SH-SY5Y (cell line): Measurements from ENCODE around the gene ENO2.

Source experiments
- GATA2 ChIP-seq: IDR thresholded peaks from 2 replicates; pipeline ENCODE4 v1.6.1; 2011; ENCODE audit warnings: mild to moderate bottlenecking, low read depth, low read length
- GATA3 ChIP-seq: IDR thresholded peaks from 2 replicates; pipeline ENCODE4 v1.6.1; 2011; ENCODE audit warnings: low read depth, mild to moderate bottlenecking, low read length, moderate library complexity

ENO2 gene

GRCh38 chr12:6937481-6938352, 23.3 kb downstream of the ENO2 start:
- no peak for TF ChIP-seq GATA2
- no peak for TF ChIP-seq GATA3

- TF ChIP-seq GATA3 (no peak), GATA2 (no peak)
Measured at GRCh38 chr12:6938353-6939190, 24.2 kb downstream of the ENO2 start.

GRCh38 chr12:6939191-6939540, 24.8 kb downstream of the ENO2 start:
- TF ChIP-seq GATA2 (no peak), GATA3 (no peak)

DNA sequence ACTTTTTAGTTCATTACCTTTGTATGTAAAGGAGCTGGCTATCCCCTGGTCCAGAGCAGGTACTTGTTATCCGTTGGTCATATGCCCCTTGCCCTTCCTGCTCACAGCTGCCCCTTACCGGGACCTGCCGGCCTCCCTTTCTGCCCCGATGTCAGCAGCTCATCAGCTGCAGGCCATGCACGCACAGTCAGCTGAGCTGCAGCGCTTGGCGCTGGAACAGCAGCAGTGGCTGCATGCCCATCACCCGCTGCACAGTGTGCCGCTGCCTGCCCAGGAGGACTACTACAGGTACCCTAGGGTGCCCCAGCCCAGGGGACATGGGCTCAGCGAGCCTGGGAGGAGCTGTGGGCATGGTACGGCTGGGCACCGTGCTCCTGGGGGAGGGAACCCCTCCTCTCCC, 26.9 kb downstream of the ENO2 start:
- TF ChIP-seq GATA3 (no peak), GATA2 (no peak)

GRCh38 chr12:6941782-6942181, 27.4 kb downstream of the ENO2 start:
- TF ChIP-seq GATA2 (no peak), GATA3 (no peak)

- TF ChIP-seq GATA3 (no peak), GATA2 (no peak)
Measured at GRCh38 chr12:6942331-6942665, 27.9 kb downstream of the ENO2 start.

DNA sequence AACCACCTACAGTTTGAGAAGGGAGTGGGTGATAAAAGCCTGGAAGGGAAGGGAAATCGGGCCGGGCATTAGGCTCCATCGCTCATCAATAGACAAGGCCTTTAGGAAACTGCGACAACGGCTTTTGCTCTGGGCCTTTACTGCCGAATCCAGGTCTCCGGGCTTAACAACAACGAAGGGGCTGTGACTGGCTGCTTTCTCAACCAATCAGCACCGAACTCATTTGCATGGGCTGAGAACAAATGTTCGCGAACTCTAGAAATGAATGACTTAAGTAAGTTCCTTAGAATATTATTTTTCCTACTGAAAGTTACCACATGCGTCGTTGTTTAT, 29.0 kb downstream of the ENO2 start:
- TF ChIP-seq GATA2, result no peak
- TF ChIP-seq GATA3, result no peak

- TF ChIP-seq GATA3 (no peak), GATA2 (peak; percentile 10; the same call in 1 of the 2 replicates)
Measured at GRCh38 chr12:6943722-6944380, 29.5 kb downstream of the ENO2 start, which contains the start of the genes C12orf57 and RNU7-1. Gene C12orf57 (plus strand): TSS chr12:6944022. CDS start chr12:6944122, 100 bp downstream. Gene RNU7-1 (plus strand): TSS chr12:6943816.

GRCh38 chr12:6944381-6945186, 30.2 kb downstream of the ENO2 start:
- TF ChIP-seq GATA3, result no peak
- TF ChIP-seq GATA2, result no peak

GRCh38 chr12:6945613-6946012, 31.2 kb downstream of the ENO2 start:
- TF ChIP-seq GATA2 (no peak), GATA3 (no peak)

DNA sequence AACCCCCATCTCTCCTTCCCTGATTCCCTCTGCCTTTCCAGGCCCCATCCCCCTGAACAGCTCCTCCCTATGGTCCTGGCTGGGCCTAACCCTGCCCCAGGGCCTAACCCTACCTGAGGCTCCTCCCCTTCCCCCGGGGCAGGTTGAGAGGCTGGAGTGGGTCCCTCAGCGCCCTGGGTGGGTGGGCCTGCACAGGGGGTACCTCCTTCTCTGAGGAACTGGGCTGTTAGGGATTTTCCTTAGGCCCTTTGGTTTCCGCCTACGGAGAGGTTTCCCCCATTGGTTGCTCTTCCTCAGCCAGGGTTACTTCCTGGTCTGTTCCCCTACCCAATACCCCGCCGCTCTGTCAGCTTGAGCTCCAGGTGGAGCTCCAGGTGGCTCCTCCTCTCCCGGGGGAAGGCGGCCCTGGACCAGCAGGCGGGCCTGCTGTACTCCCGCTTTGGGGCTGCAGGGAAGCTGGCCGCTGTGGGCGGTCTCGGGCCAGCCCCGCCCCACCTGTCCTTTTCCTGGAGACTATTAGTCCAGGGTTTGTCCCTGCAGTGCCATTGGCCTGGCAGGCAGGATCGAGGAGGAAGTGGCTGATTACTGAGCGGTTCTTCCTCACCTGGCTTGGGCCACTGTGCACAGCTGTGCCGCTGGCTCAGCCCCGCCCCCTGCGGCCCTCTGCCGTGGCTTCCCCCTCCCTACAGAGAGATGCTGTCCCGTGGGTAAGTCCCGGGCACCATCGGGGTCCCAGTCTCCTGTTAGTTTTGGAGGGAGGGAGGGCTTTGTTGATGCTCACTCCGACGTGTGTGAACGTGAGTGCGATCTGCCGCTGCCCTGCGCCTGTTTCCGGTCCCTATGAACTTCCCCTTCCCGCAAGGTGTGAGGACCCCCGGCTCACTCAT, 31.9 kb downstream of the ENO2 start:
- TF ChIP-seq GATA2 (no peak), GATA3 (no peak)

DNA sequence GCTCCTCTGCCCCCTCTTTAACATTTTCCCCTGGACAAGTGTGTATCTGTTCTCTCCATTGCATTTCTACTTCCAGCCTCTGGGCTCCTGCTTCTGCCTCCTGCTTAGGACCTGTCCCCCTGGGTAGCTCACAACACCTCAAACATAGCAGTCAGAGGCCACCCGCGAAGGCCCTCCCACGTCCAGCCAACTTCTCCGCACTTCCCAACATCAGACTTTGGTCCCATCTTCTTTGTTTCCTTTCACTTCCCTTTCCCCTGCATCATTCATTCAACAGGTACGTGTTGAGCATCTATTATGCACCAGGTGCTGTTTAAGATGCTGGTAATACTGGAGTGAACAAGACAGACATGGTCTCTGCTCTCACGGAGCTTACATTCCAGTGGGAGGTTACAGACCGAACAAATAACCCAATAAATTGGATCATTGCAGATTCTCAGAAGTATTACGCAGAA, 32.6 kb downstream of the ENO2 start:
- TF ChIP-seq GATA2 (no peak), GATA3 (no peak)

- TF ChIP-seq GATA3 (no peak), GATA2 (no peak)
Measured at GRCh38 chr12:6947615-6948014, 33.2 kb downstream of the ENO2 start.
